PFSK-1 (cell line): ENCODE results near the gene DDX54.

Experiments used
- FOXP2 ChIP-seq: optimal IDR thresholded peaks from 2 replicates; pipeline ENCODE3; 2011; ENCODE audit warnings: borderline replicate concordance, control low read depth, inconsistent platforms; ENCODE audit not compliant: insufficient read depth; ENCODE audit errors: extremely low read length, extremely low read depth
- POLR2AphosphoS5 ChIP-seq: IDR thresholded peaks from 2 replicates; pipeline ENCODE4 v1.6.1; 2012; ENCODE audit warnings: low read depth, mild to moderate bottlenecking, control low read depth, low read length, moderate library complexity
- SIN3A ChIP-seq: IDR thresholded peaks from 2 replicates; pipeline ENCODE4 v1.6.1; 2012; ENCODE audit warnings: mild to moderate bottlenecking, low read length, moderate library complexity, borderline replicate concordance; ENCODE audit not compliant: insufficient read depth
- TAF1 ChIP-seq: IDR thresholded peaks from 2 replicates; pipeline ENCODE4 v1.6.1; 2012; ENCODE audit warnings: low read length, control low read depth, borderline replicate concordance; ENCODE audit not compliant: insufficient read depth
- TF ChIP-seq, protein P1 (sequence below), 2 experiments: IDR thresholded peaks; 2 replicates each; pipeline versions ENCODE4 v1.6.1 to v1.8.0; 2011 to 2012; ENCODE audit warnings: low read depth in 2 of 2, low read length in 2 of 2, control low read depth in 1 of 2, inconsistent platforms in 1 of 2, mild to moderate bottlenecking in 1 of 2, moderate library complexity in 1 of 2; ENCODE audit not compliant: insufficient read depth in 1 of 2

Gene DDX54

DNA sequence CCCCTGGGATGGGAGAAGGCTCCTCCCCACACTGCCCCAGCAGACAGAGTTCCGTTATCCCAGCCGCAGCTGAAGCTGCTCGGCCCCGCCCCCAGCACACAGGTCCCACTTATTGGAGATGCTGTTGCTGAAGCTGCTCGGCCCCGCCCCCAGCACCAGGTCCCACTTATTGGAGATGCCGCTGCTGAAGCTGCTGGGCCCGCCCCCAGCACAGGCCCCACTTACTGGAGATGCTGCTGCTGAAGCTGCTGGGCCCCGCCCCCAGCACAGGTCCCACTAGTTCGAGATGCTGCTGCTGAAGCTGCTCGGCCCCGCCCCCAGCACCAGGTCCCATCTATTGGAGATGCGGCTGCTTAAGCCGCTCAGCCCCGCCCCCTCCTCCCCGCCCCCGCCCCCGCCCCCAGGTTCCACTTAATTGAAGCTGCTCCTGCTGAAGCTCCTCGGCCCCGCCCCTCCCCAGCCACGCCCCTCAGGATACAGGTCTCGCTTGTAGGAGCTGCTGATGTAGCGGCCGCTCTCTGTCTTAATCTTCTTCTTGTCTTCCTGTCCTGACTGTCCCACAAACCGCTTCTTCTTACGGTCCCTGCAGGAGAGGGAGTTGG, 23.8 kb downstream of the DDX54 start:
- TF ChIP-seq, protein P1, sequence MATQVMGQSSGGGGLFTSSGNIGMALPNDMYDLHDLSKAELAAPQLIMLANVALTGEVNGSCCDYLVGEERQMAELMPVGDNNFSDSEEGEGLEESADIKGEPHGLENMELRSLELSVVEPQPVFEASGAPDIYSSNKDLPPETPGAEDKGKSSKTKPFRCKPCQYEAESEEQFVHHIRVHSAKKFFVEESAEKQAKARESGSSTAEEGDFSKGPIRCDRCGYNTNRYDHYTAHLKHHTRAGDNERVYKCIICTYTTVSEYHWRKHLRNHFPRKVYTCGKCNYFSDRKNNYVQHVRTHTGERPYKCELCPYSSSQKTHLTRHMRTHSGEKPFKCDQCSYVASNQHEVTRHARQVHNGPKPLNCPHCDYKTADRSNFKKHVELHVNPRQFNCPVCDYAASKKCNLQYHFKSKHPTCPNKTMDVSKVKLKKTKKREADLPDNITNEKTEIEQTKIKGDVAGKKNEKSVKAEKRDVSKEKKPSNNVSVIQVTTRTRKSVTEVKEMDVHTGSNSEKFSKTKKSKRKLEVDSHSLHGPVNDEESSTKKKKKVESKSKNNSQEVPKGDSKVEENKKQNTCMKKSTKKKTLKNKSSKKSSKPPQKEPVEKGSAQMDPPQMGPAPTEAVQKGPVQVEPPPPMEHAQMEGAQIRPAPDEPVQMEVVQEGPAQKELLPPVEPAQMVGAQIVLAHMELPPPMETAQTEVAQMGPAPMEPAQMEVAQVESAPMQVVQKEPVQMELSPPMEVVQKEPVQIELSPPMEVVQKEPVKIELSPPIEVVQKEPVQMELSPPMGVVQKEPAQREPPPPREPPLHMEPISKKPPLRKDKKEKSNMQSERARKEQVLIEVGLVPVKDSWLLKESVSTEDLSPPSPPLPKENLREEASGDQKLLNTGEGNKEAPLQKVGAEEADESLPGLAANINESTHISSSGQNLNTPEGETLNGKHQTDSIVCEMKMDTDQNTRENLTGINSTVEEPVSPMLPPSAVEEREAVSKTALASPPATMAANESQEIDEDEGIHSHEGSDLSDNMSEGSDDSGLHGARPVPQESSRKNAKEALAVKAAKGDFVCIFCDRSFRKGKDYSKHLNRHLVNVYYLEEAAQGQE (IDR thresholded peaks at IDR 0.05; ENCODE audit: insufficient read depth in 1 of 2, low read depth in 2 of 2, low read length in 2 of 2), result no peak
- TF ChIP-seq SIN3A, result no peak
- no peak for TF ChIP-seq FOXP2
- no peak for TF ChIP-seq TAF1
- TF ChIP-seq POLR2AphosphoS5, result no peak

DNA sequence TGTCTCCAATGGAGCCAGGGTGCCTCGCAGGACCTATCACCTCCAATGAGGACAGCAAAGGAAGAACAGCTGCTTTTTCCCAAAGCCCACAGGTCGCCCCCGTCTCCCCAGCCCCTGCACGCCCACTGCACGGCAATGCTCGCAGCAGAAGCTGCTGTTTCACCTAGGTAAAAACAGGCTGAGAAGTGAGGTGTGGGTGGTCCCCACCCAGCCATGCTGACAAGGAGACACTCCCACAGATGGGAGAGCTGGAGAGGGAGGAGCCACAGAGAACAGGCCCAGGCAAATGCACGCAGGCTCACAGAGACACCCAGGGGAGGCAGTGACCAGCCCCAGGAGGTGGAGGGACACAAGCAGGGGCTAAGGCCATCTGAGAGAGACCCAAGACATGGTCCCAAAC, 25.3 kb downstream of the DDX54 start:
- TF ChIP-seq FOXP2 (no peak), TAF1 (no peak), POLR2AphosphoS5 (no peak), SIN3A (no peak)
- TF ChIP-seq, protein P1 (IDR thresholded peaks at IDR 0.05; ENCODE audit: insufficient read depth in 1 of 2, low read depth in 2 of 2, low read length in 2 of 2), result no peak

DNA sequence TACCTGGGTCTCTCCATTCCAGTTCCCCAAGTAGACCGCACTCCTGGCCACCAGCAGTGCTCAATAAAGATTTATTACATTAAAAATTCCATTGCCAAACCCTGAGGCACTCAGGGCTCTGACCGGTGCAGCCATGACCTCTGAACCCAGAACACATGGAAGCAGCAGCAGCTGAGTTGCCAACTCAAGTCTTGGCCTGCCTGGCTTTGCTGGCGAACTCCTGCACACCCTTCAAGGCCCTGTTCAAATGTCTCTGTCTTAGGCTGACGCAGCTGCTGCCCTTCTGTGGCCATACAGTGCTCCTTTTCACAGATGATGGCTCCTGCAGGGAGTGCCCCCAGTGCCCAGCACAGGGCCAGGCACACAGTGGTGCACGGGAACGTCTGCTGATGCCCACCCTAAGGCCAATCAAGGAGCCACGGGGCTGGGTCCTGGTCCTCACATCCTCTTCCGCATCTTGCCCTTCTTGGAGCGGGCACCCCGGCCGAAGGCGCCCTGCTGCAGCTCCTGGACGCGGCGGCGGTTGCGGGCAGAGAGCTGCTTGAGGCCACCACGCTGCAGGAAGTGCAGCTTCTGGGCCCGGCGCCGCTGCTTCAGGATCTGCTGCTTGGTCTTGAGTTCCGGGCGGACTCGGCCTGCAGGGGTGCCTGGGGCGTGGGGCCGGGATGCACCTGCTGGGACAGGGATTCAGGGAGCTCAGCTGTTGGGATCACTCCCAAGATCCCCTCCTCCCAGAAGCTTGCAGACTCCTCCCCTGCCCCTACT, 26.7 kb downstream of the DDX54 start:
- TF ChIP-seq FOXP2 (no peak), TAF1 (no peak), SIN3A (no peak), POLR2AphosphoS5 (no peak)
- TF ChIP-seq, protein P1 (IDR thresholded peaks at IDR 0.05; ENCODE audit: insufficient read depth in 1 of 2, low read depth in 2 of 2, low read length in 2 of 2), result no peak

DNA sequence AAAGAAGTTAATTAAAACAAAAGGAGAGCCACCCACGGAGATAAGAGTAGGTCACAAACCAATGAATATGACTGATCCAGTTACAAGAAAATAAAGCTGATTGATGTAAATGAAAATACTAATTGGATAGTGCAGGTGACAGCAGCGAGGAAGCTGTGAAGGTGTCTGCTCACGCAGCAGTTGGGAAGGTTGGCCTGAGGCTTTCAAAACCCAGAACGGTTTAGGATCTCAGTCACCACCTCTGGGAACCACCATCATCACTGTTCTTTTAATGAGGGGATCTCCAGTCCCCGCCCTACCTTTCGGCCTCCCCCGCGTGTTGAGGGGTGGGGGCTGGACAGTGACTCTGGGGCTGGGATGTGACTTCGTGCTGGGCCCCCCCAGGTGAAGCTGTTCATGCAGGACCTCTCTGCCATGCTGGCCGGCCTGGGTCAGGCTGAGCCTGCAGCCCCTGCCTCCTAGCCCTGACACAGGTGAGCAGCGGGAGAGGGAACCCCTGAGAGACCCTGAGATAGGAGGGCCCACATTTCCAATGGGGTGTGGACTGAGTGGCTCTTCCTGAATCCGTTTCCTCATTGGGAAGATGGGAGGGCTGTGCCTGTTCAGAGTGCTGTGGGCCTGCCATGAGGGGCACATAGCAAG, 27.9 kb downstream of the DDX54 start:
- TF ChIP-seq POLR2AphosphoS5 (no peak), TAF1 (no peak), SIN3A (no peak), FOXP2 (no peak)
- TF ChIP-seq, protein P1 (IDR thresholded peaks at IDR 0.05; ENCODE audit: insufficient read depth in 1 of 2, low read depth in 2 of 2, low read length in 2 of 2), result no peak
